ENCODE results near the gene EBLN1. TPM values are rescaled to one million over a fixed set of nuclear protein-coding genes. Genes with fewer than 3 reads are reported as not detected.

EBLN1 gene
- total and polyA plus RNA-seq, 9 of the 15 experiments (the other 6 are each of a cell fraction or from before 2014, with no cell fraction given) = 0.06 to 3.1 (median 0.80) TPM

GRCh38 chr10:22183771-22184461, 33.9 kb downstream of the EBLN1 start:
- Histone ChIP-seq H3K27ac (ENCODE audit: extremely low read depth, low read depth, low read length) (no peak overlapping the region), H3K4me3 (no peak overlapping the region), H4K20me1 (replicated peaks; ENCODE audit: control insufficient read depth, insufficient read depth, low read length) (no peaks in the 10 kb centered on the region), H3K9me1 (ENCODE audit: control insufficient read depth, insufficient read depth, low read length) (no peaks in the 10 kb centered on the region), H3K36me3 (ENCODE audit: control insufficient read depth, insufficient read depth, low read length) (no peaks in the 10 kb centered on the region), H2AFZ (ENCODE audit: low read depth, low read length) (no peak overlapping the region; the same call in 1 of the 2 replicates), H3K4me1 (replicated peaks in 1 of 2; ENCODE audit: control insufficient read depth in 2 of 2, insufficient read depth in 2 of 2, low read length in 2 of 2) (no peaks in the 10 kb centered on the region; a peak in 1 of 5 replicates), H3K9me3 (replicated peaks; ENCODE audit: control insufficient read depth, insufficient read depth, low read depth, low read length) (no peaks in the 10 kb centered on the region), H3K27me3 (ENCODE audit: control insufficient read depth in 2 of 2, insufficient read depth in 2 of 2, low read length in 2 of 2) (no peaks in the 10 kb centered on the region; a peak in 1 of 5 replicates), H3K79me2 (ENCODE audit: control insufficient read depth, insufficient read depth, low read length) (no peaks in the 10 kb centered on the region), H3K4me2 (ENCODE audit: insufficient read depth, low read length) (no peak overlapping the region), H3K9ac (ENCODE audit: insufficient read depth in 1 of 2, low read depth in 2 of 2, low read length in 2 of 2) (no peak overlapping the region)
- no peak for TF ChIP-seq DDX20 (tag; IDR thresholded peaks at IDR 0.05; ENCODE audit: low read depth)
- TF ChIP-seq ZNF121 (CRISPR knock-in tag; conservative IDR thresholded peaks at IDR 0.05) = peak; percentile 74
- ATAC-seq (no peak), FAIRE-seq (no peak), DNase-seq (ENCODE audit: extremely low read depth in 1 of 4, low spot score in 3 of 4) (no peak)
- in situ Hi-C loops (cut with MboI) = no loop called here
- intact Hi-C loops (cut with micrococcal nuclease) = loop anchor here (10.0 kb wide), 1 partner anchor 169 kb away; no protein-coding TSS in a partner anchor
- ChIA-PET POLR2A (interaction anchor here (0.8 to 2.1 kb wide), 3 partner anchors 10 to 45 kb away, joined by 4 to 8 read pairs (median 4); no protein-coding TSS in a partner anchor), CTCF (ENCODE audit: low intra/inter-chr PET ratio) (no interaction called here)
- no TSS peak for BruUV-seq (replicated peaks)
- 29% methylated on average over 5 of the region's 5 CpGs for WGBS (ENCODE audit: insufficient coverage, low coverage, missing lambda C conversion rate)

- no peaks in the 10 kb centered on the region for H3K36me3 ChIP-seq (ENCODE audit: control insufficient read depth, insufficient read depth, low read length)
- H3K4me1 ChIP-seq (replicated peaks in 1 of 2; ENCODE audit: control insufficient read depth in 2 of 2, insufficient read depth in 2 of 2, low read length in 2 of 2) = no peaks in the 10 kb centered on the region; a peak in 1 of 5 replicates
- intact Hi-C loops (cut with micrococcal nuclease) = loop anchor here (10.0 kb wide), 1 partner anchor 166 kb away; no protein-coding TSS in a partner anchor
- ATAC-seq (no peak), FAIRE-seq (no peak), DNase-seq (ENCODE audit: extremely low read depth in 1 of 4, low spot score in 3 of 4) (no peak)
- no peaks in the 10 kb centered on the region; a peak in 1 of 5 replicates for H3K27me3 ChIP-seq (ENCODE audit: control insufficient read depth in 2 of 2, insufficient read depth in 2 of 2, low read length in 2 of 2)
- CTCF ChIA-PET (ENCODE audit: low intra/inter-chr PET ratio) = no interaction called here
- no peak overlapping the region for H3K4me3 ChIP-seq
- POLR2A ChIA-PET = no interaction called here
- WGBS (ENCODE audit: insufficient coverage, low coverage, missing lambda C conversion rate) = 23% methylated on average over 2 of the region's 2 CpGs
- H4K20me1 ChIP-seq (replicated peaks; ENCODE audit: control insufficient read depth, insufficient read depth, low read length) = no peaks in the 10 kb centered on the region
- no TSS peak for BruUV-seq (replicated peaks)
- H3K9ac ChIP-seq (ENCODE audit: insufficient read depth in 1 of 2, low read depth in 2 of 2, low read length in 2 of 2) = no peak overlapping the region
- no peak overlapping the region for H3K27ac ChIP-seq (ENCODE audit: extremely low read depth, low read depth, low read length)
- H3K9me3 ChIP-seq (replicated peaks; ENCODE audit: control insufficient read depth, insufficient read depth, low read depth, low read length) = 0 out of 2 replicates have a peak, but pooled peaks cover 3% of the 10 kb centered on the region
- in situ Hi-C loops (cut with MboI) = no loop called here
- no peaks in the 10 kb centered on the region for H3K79me2 ChIP-seq (ENCODE audit: control insufficient read depth, insufficient read depth, low read length)
- no peak overlapping the region for H3K4me2 ChIP-seq (ENCODE audit: insufficient read depth, low read length)
- H2AFZ ChIP-seq (ENCODE audit: low read depth, low read length) = no peak overlapping the region
- H3K9me1 ChIP-seq (ENCODE audit: control insufficient read depth, insufficient read depth, low read length) = no peaks in the 10 kb centered on the region
- TF ChIP-seq CLOCK (CRISPR knock-in tag; IDR thresholded peaks at IDR 0.05; ENCODE audit: borderline replicate concordance) = no peak
- TF ChIP-seq, protein P1, sequence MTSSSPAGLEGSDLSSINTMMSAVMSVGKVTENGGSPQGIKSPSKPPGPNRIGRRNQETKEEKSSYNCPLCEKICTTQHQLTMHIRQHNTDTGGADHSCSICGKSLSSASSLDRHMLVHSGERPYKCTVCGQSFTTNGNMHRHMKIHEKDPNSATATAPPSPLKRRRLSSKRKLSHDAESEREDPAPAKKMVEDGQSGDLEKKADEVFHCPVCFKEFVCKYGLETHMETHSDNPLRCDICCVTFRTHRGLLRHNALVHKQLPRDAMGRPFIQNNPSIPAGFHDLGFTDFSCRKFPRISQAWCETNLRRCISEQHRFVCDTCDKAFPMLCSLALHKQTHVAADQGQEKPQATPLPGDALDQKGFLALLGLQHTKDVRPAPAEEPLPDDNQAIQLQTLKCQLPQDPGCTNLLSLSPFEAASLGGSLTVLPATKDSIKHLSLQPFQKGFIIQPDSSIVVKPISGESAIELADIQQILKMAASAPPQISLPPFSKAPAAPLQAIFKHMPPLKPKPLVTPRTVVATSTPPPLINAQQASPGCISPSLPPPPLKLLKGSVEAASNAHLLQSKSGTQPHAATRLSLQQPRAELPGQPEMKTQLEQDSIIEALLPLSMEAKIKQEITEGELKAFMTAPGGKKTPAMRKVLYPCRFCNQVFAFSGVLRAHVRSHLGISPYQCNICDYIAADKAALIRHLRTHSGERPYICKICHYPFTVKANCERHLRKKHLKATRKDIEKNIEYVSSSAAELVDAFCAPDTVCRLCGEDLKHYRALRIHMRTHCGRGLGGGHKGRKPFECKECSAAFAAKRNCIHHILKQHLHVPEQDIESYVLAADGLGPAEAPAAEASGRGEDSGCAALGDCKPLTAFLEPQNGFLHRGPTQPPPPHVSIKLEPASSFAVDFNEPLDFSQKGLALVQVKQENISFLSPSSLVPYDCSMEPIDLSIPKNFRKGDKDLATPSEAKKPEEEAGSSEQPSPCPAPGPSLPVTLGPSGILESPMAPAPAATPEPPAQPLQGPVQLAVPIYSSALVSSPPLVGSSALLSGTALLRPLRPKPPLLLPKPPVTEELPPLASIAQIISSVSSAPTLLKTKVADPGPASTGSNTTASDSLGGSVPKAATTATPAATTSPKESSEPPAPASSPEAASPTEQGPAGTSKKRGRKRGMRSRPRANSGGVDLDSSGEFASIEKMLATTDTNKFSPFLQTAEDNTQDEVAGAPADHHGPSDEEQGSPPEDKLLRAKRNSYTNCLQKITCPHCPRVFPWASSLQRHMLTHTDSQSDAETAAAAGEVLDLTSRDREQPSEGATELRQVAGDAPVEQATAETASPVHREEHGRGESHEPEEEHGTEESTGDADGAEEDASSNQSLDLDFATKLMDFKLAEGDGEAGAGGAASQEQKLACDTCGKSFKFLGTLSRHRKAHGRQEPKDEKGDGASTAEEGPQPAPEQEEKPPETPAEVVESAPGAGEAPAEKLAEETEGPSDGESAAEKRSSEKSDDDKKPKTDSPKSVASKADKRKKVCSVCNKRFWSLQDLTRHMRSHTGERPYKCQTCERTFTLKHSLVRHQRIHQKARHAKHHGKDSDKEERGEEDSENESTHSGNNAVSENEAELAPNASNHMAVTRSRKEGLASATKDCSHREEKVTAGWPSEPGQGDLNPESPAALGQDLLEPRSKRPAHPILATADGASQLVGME (CRISPR knock-in tag; IDR thresholded peaks at IDR 0.05) = no peak
Observed at GRCh38 chr10:22180724-22181123, 37.1 kb downstream of the EBLN1 start.

Data from K562 (cell line).